GM10248 (cell line): ENCODE results near the gene CLEC16A.

ENCODE experiments used
- CTCF ChIA-PET: fragments of 300-600 bp; sonication (Branson Sonifier 250); formaldehyde crosslinking; extraction: SDS; loops from one replicate; lab custom pipeline; 2021; ENCODE audit warnings: antibody characterized with exemption; lab: Yijun Ruan, JAX
- POLR2A ChIA-PET: fragments of 350-650 bp; sonication (Branson Sonifier 250); formaldehyde crosslinking; extraction: SDS; loops from one replicate; lab custom pipeline; 2020; ENCODE audit warnings: antibody characterized with exemption; lab: Yijun Ruan, JAX
- DNase-seq: peaks from one replicate; pipeline ENCODE4 v3.0.0; 2012; ENCODE audit errors: extremely low spot score
- CTCF ChIP-seq: IDR thresholded peaks from 2 replicates; pipeline ENCODE4 v1.5.1; 2012; ENCODE audit warnings: mild to moderate bottlenecking, low read depth; ENCODE audit errors: extremely low read depth, missing control alignments, control extremely low read depth

CLEC16A gene

GRCh38 chr16:11003141-11003540, 58.8 kb downstream of the CLEC16A start:
- no peak for TF ChIP-seq CTCF
- ChIA-PET CTCF (no interaction called here), POLR2A (no interaction called here)
- DNase-seq: no peak

- ChIA-PET CTCF (interaction anchor here (1.3 kb wide), 1 partner anchor 41 kb away, joined by 3 read pairs; no protein-coding TSS in a partner anchor), POLR2A (no interaction called here)
- DNase-seq: no peak
- TF ChIP-seq CTCF: no peak
Observed at GRCh38 chr16:11004351-11004750, 60.0 kb downstream of the CLEC16A start.

- DNase-seq: no peak
- POLR2A ChIA-PET: no interaction called here
- CTCF ChIA-PET: interaction anchor here (1.0 to 1.3 kb wide), 3 partner anchors 22 to 42 kb away, joined by 3 read pairs; no protein-coding TSS in a partner anchor
- no peak for TF ChIP-seq CTCF
Observed at GRCh38 chr16:11004973-11005610, 60.7 kb downstream of the CLEC16A start.

GRCh38 chr16:11005611-11005975, 61.2 kb downstream of the CLEC16A start:
- no peak for DNase-seq
- TF ChIP-seq CTCF: no peak
- ChIA-PET CTCF (interaction anchor here (1.0 to 1.3 kb wide), 3 partner anchors 22 to 42 kb away, joined by 3 read pairs; no protein-coding TSS in a partner anchor), POLR2A (no interaction called here)

- DNase-seq: no peak
- no peak for TF ChIP-seq CTCF
- ChIA-PET CTCF (interaction anchor here (0.8 to 1.3 kb wide), 3 partner anchors 8 to 350 kb away, joined by 4 read pairs; no protein-coding TSS in a partner anchor), POLR2A (no interaction called here)
Observed at GRCh38 chr16:11006656-11007055, 62.3 kb downstream of the CLEC16A start.

GRCh38 chr16:11007714-11008280, 63.4 kb downstream of the CLEC16A start:
- CTCF ChIA-PET: interaction anchor here (1.2 kb wide), 1 partner anchor 9 kb away, joined by 4 read pairs; no protein-coding TSS in a partner anchor
- TF ChIP-seq CTCF: no peak
- no peak for DNase-seq
- POLR2A ChIA-PET: no interaction called here
